Suppressor macrophage treated with lipopolysaccharide for 1 hour (primary cell): ENCODE measurements around the gene SKIDA1.

Experiments used
- DNase-seq, 3 donors: peaks; one replicate each; pipeline ENCODE4 v3.0.0-alpha.2; 2020 to 2022

SKIDA1 gene

GRCh38 chr10:21479570-21480315 lies 45.7 kb downstream of the SKIDA1 start:
- no peak for DNase-seq

GRCh38 chr10:21475393-21475792 lies 50.1 kb downstream of the SKIDA1 start:
- no peak for DNase-seq

GRCh38 chr10:21473541-21473940 lies 51.9 kb downstream of the SKIDA1 start:
- no peak for DNase-seq

- no peak for DNase-seq
These were observed 52.3 kb downstream of the SKIDA1 start for GRCh38 chr10:21473135-21473534.

GRCh38 chr10:21468086-21468485 lies 57.4 kb downstream of the SKIDA1 start:
- DNase-seq: no peak

GRCh38 chr10:21467633-21468032 lies 57.8 kb downstream of the SKIDA1 start:
- no peak for DNase-seq

- DNase-seq: no peak
These were observed 61.3 kb downstream of the SKIDA1 start for GRCh38 chr10:21464134-21464533.
